GM12878 (cell line): ENCODE measurements around the gene RARS2. TPM values are rescaled to one million over a fixed set of nuclear protein-coding genes. Genes with fewer than 3 reads are reported as not detected.

Experiments
- ATAC-seq: fragments of 200-7000 bp; cut with Tn5 transposase; 3 replicates; pipeline ENCODE4 v1.9.1; 2020; ENCODE audit warnings: mild to moderate bottlenecking, moderate library complexity
- BruUV-seq: library from RNA; stranded (reverse); fragments of 400-500 nt; replicated peaks from 2 replicates; lab custom pipeline; 2021; lab: Mats Ljungman, UMichigan
- CTCF ChIA-PET: fragments of 300-600 bp; sonication (Branson Sonifier 250); formaldehyde crosslinking; extraction: SDS; loops from one replicate; lab custom pipeline; 2021; ENCODE audit warnings: inconsistent platforms; lab: Yijun Ruan, JAX
- POLR2A ChIA-PET: fragments of 350-600 bp; formaldehyde crosslinking; extraction: SDS; loops from one replicate; lab custom pipeline; 2021; ENCODE audit warnings: inconsistent platforms; lab: Charles Lee
- RAD21 ChIA-PET: fragments of 300-600 bp; sonication (Branson Sonifier 250); formaldehyde crosslinking; loops from one replicate; lab custom pipeline; 2023; ENCODE audit warnings: antibody characterized with exemption; ENCODE audit not compliant: unreplicated experiment; lab: Charles Lee
- SMC1A ChIA-PET: fragments of 300-600 bp; sonication (Branson Sonifier 250); formaldehyde crosslinking; loops from one replicate; lab custom pipeline; 2023; ENCODE audit not compliant: unreplicated experiment, uncharacterized antibody; lab: Charles Lee
- DNase-seq: peaks from one replicate; pipeline ENCODE4 v3.0.0-alpha.2; 2011; ENCODE audit warnings: low read depth, low spot score
- FAIRE-seq: peaks from 3 replicates; lab custom pipeline; 2011; peaks lifted over from hg19 to GRCh38; lab: Jason Lieb, UNC
- H2AFZ ChIP-seq: 2 replicates; pipeline ENCODE4 v1.6.0; 2011; ENCODE audit warnings: low read depth, low read length, control low read depth; ENCODE audit not compliant: control insufficient read depth
- H3K27ac ChIP-seq: 2 replicates; pipeline ENCODE4 v1.5.1; 2011; ENCODE audit warnings: control low read depth; ENCODE audit not compliant: control insufficient read depth, insufficient read depth
- H3K27me3 ChIP-seq, 2 experiments: replicated peaks in 1 of 2; 2 replicates each; pipeline versions ENCODE4 v1.6.0 to v1.6.1; 2011; ENCODE audit warnings: low read length in 1 of 2; ENCODE audit not compliant: control insufficient read depth in 2 of 2, insufficient read depth in 2 of 2
- H3K36me3 ChIP-seq, 2 experiments: 2 replicates each; pipeline ENCODE4 v1.5.1; 2011; ENCODE audit warnings: low read length in 1 of 2; ENCODE audit not compliant: control insufficient read depth in 2 of 2, insufficient read depth in 2 of 2
- H3K4me1 ChIP-seq: 2 replicates; pipeline ENCODE4 v1.6.1; 2011; ENCODE audit warnings: mild to moderate bottlenecking, low read length, moderate library complexity, mixed read lengths; ENCODE audit not compliant: control insufficient read depth, insufficient read depth
- H3K4me2 ChIP-seq: 2 replicates; pipeline ENCODE4 v1.6.0; 2011; ENCODE audit warnings: control low read depth; ENCODE audit not compliant: control insufficient read depth, insufficient read depth
- H3K4me3 ChIP-seq: fragments of 200-600 bp; sonication (generic); 2 replicates; pipeline ENCODE4 v1.5.1; 2016
- H3K79me2 ChIP-seq: 2 replicates; pipeline ENCODE4 v1.6.0; 2011; ENCODE audit warnings: low read length; ENCODE audit not compliant: control insufficient read depth, insufficient read depth
- H3K9ac ChIP-seq: 2 replicates; pipeline ENCODE4 v1.8.0; 2011; ENCODE audit warnings: low read length, control low read depth, mixed read lengths; ENCODE audit not compliant: control insufficient read depth, insufficient read depth
- H3K9me3 ChIP-seq: replicated peaks from 3 replicates; pipeline ENCODE4 v1.5.1; 2011; ENCODE audit warnings: mild to moderate bottlenecking, low read length; ENCODE audit not compliant: control insufficient read depth, insufficient read depth
- H4K20me1 ChIP-seq: 2 replicates; pipeline ENCODE4 v1.6.0; 2011; ENCODE audit not compliant: control insufficient read depth, insufficient read depth
- ATF7 ChIP-seq: fragments of 450-650 bp; IDR thresholded peaks from 2 replicates; pipeline ENCODE4 v1.6.1; 2016; ENCODE audit warnings: low read depth, mild to moderate bottlenecking
- BHLHE40 ChIP-seq, 2 experiments: fragments of 450-650 bp in 1 of 2; IDR thresholded peaks; 2 replicates each; pipeline ENCODE4 v1.6.1; 2011 to 2017; ENCODE audit warnings: low read depth in 2 of 2, borderline replicate concordance in 1 of 2, improper control_type of control experiment in 1 of 2, low read length in 1 of 2, mild to moderate bottlenecking in 1 of 2
- BRCA1 ChIP-seq: IDR thresholded peaks from 2 replicates; pipeline ENCODE4 v1.6.1; 2011; ENCODE audit warnings: low read depth, low read length, improper control_type of control experiment
- CBFB ChIP-seq: IDR thresholded peaks from 2 replicates; pipeline ENCODE4 v1.6.1; 2016; ENCODE audit warnings: antibody characterized with exemption, low read depth
- RUNX3 ChIP-seq: IDR thresholded peaks from 2 replicates; pipeline ENCODE4 v1.6.1; 2012; ENCODE audit warnings: low read length, inconsistent platforms
- WGBS: methylation state at CpG from one replicate; pipeline ENCODE4 v1.1.6; 2016; ENCODE audit warnings: low lambda C conversion rate; ENCODE audit not compliant: insufficient replicate concordance, insufficient coverage; ENCODE audit errors: missing lambda C conversion rate; 5-methylcytosine and 5-hydroxymethylcytosine counted together
- in situ Hi-C: fragments of 300-500 bp; cut with MboI; formaldehyde crosslinking; loops from 9 replicates; pipeline ENCODE4 v1.14.3; 2018; ENCODE audit warnings: mixed read lengths
- intact Hi-C: fragments of 100-400 bp; cut with micrococcal nuclease; formaldehyde crosslinking; loops from one replicate; pipeline ENCODE4 v1.14.2; 2022; ENCODE audit not compliant: unreplicated experiment
- polyA plus RNA-seq, 11 experiments: library from polyadenylated mRNA; depleted of rRNA in 4 of 11; unstranded in 6 of 11; stranded (reverse) in 5 of 11; fragments of >200 nt; fragmentation: Nextera tagmentation in 4 of 11; fragmentation: Illumina TruSeq in 1 of 11; extraction: Ambion mirVana in 4 of 11; extraction: Trizol in 1 of 11; gene quantifications; 1 replicate in 1 of 11; 2 replicates in 10 of 11; pipeline versions ENCODE4 v1.2.1 to v1.2.3, GENCODE V29; 2011 to 2016; ENCODE audit warnings: inconsistent platforms in 2 of 11, missing spikeins in 2 of 11, low read depth in 1 of 11
- total RNA-seq, 4 experiments: library from RNA; depleted of rRNA in 3 of 4; stranded (reverse); fragments of >200 nt in 3 of 4; fragmentation: Illumina TruSeq in 1 of 4; extraction: Trizol in 1 of 4; gene quantifications; 2 replicates each; pipeline versions ENCODE4 v1.2.1 to v1.2.3, GENCODE V29; 2013 to 2021
- TF ChIP-seq, protein P1 (sequence below): fragments of 450-650 bp; IDR thresholded peaks from 2 replicates; pipeline ENCODE4 v1.6.1; 2016; ENCODE audit warnings: mild to moderate bottlenecking
- TF ChIP-seq, protein P2 (sequence below): fragments of 450-650 bp; IDR thresholded peaks from 2 replicates; pipeline ENCODE4 v1.6.1; 2018; ENCODE audit warnings: mild to moderate bottlenecking, low read depth, moderate library complexity; ENCODE audit not compliant: partially characterized antibody

RARS2 gene
- total and polyA plus RNA-seq, 10 of the 15 experiments (the other 5 are each of a cell fraction or from before 2014, with no cell fraction given): 18.3 to 54.2 (median 36.8) TPM

DNA sequence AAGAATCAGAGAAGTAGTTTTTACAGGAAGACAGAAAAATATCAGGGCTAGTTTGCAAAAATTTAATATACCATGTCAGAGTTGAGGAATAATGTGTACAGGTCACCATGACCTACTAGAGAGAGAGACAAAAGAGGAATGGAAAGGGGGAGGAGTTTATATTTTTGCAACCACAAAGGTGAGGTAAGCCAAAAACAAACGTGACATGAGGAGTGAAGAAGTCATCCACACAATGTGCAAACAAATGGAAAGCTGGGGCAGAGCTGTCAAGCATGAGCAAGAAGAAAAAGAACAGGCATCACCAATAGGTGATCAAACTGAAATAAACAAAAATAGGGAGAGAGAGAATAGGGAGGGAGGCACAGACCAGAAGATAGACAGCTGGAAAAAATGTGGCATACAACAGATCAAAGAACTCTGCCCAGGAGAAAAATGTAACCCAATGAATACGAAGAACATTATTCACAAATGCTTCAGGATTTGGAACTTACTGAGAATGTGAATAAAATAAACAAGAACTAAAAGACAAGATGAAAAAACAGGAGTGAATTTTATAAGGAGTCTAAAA, 15.5 kb downstream of the RARS2 start:
- intact Hi-C loops: no loop called here
- SMC1A ChIA-PET: interaction anchor here (0.6 to 1.6 kb wide), 5 partner anchors 12 to 1265 kb away, joined by 3 to 4 read pairs (median 3); no protein-coding TSS in a partner anchor
- Histone ChIP-seq H3K27me3 (no peaks in the 10 kb centered on the region), H3K4me3 (no peak overlapping the region), H3K36me3 (no peaks in the 10 kb centered on the region; a peak in 1 of 4 replicates), H3K4me2 (no peak overlapping the region), H3K4me1 (peaks cover 20% of the 10 kb centered on the region), H4K20me1 (no peaks in the 10 kb centered on the region), H3K9ac (no peak overlapping the region), H3K9me3 (peaks cover 9% of the 10 kb centered on the region), H2AFZ (no peak overlapping the region), H3K27ac (no peak overlapping the region), H3K79me2 (peaks cover 40% of the 10 kb centered on the region)
- ATAC-seq (peak; percentile 66), DNase-seq (no peak), FAIRE-seq (no peak)
- POLR2A ChIA-PET: no interaction called here
- CTCF ChIA-PET: interaction anchor here (1.3 kb wide), 1 partner anchor 28 kb away, joined by 3 read pairs; no protein-coding TSS in a partner anchor
- RAD21 ChIA-PET: no interaction called here
- WGBS: 57% methylated on average over 2 of the region's 2 CpGs
- in situ Hi-C loops: no loop called here
- BruUV-seq: no TSS peak
- TF ChIP-seq, protein P1, sequence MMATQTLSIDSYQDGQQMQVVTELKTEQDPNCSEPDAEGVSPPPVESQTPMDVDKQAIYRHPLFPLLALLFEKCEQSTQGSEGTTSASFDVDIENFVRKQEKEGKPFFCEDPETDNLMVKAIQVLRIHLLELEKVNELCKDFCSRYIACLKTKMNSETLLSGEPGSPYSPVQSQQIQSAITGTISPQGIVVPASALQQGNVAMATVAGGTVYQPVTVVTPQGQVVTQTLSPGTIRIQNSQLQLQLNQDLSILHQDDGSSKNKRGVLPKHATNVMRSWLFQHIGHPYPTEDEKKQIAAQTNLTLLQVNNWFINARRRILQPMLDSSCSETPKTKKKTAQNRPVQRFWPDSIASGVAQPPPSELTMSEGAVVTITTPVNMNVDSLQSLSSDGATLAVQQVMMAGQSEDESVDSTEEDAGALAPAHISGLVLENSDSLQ: 0 out of 2 replicates have a peak, but pooled peaks have one; percentile 12
- TF ChIP-seq BRCA1: no peak
- TF ChIP-seq RUNX3: peak; percentile 73
- TF ChIP-seq, protein P2, sequence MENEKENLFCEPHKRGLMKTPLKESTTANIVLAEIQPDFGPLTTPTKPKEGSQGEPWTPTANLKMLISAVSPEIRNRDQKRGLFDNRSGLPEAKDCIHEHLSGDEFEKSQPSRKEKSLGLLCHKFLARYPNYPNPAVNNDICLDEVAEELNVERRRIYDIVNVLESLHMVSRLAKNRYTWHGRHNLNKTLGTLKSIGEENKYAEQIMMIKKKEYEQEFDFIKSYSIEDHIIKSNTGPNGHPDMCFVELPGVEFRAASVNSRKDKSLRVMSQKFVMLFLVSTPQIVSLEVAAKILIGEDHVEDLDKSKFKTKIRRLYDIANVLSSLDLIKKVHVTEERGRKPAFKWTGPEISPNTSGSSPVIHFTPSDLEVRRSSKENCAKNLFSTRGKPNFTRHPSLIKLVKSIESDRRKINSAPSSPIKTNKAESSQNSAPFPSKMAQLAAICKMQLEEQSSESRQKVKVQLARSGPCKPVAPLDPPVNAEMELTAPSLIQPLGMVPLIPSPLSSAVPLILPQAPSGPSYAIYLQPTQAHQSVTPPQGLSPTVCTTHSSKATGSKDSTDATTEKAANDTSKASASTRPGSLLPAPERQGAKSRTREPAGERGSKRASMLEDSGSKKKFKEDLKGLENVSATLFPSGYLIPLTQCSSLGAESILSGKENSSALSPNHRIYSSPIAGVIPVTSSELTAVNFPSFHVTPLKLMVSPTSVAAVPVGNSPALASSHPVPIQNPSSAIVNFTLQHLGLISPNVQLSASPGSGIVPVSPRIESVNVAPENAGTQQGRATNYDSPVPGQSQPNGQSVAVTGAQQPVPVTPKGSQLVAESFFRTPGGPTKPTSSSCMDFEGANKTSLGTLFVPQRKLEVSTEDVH: no peak
- 0 out of 2 replicates have a peak, but pooled peaks have one; percentile 17 for TF ChIP-seq CBFB
- peak; percentile 64 to 80 for TF ChIP-seq BHLHE40 (IDR thresholded peaks at IDR 0.05; ENCODE audit: borderline replicate concordance in 1 of 2, low read depth in 2 of 2, low read length in 1 of 2)
- TF ChIP-seq ATF7: peak; percentile 56
